Measurements from ENCODE around the gene PCDHGC4.
A peak's percentile ranks its signal among the peaks of the same experiment; 100 is the strongest.

The PCDHGC4 gene

GRCh38 chr5:141484641-141485311 is at the start of gene PCDHGC4:
TSS of gene PCDHGC4 (plus strand) at chr5:141485030. CDS start at chr5:141485174, 144 bp downstream.
- peak; percentile 79 for DNase-seq (ENCODE audit: low read depth, low spot score)

GRCh38 chr5:141437221-141437620 is 47.6 kb upstream of the PCDHGC4 start:
- no peak for DNase-seq (ENCODE audit: low read depth, low spot score)

- DNase-seq (ENCODE audit: low read depth, low spot score), result peak; percentile 45
These were observed 45.3 kb upstream of the PCDHGC4 start for GRCh38 chr5:141439411-141440141.

GRCh38 chr5:141440341-141440740 is 44.5 kb upstream of the PCDHGC4 start:
- no peak for DNase-seq (ENCODE audit: low read depth, low spot score)

- DNase-seq (ENCODE audit: low read depth, low spot score), result no peak
These were observed 43.2 kb upstream of the PCDHGC4 start for GRCh38 chr5:141441571-141442170.

GRCh38 chr5:141465351-141465750 is 19.5 kb upstream of the PCDHGC4 start:
- DNase-seq (ENCODE audit: low read depth, low spot score), result peak; percentile 64

GRCh38 chr5:141475625-141476131 is 9.2 kb upstream of the PCDHGC4 start, which contains the start of gene PCDHGC3:
TSS of gene PCDHGC3 (plus strand) at chr5:141475966. CDS start at chr5:141476117, 151 bp downstream.
- DNase-seq (ENCODE audit: low read depth, low spot score), result peak; percentile 97

- peak; percentile 86 for DNase-seq (ENCODE audit: low read depth, low spot score)
These were observed 8.5 kb upstream of the PCDHGC4 start for GRCh38 chr5:141476132-141476911.

GRCh38 chr5:141477044-141477575 is 7.7 kb upstream of the PCDHGC4 start:
- DNase-seq (ENCODE audit: low read depth, low spot score), result no peak

- DNase-seq (ENCODE audit: low read depth, low spot score), result no peak
These were observed 7.0 kb upstream of the PCDHGC4 start for GRCh38 chr5:141477815-141478214.

GRCh38 chr5:141478321-141478945 is 6.4 kb upstream of the PCDHGC4 start:
- DNase-seq (ENCODE audit: low read depth, low spot score), result no peak

GRCh38 chr5:141479776-141480175 is 5.1 kb upstream of the PCDHGC4 start:
- no peak for DNase-seq (ENCODE audit: low read depth, low spot score)

- no peak for DNase-seq (ENCODE audit: low read depth, low spot score)
These were observed 928 bp upstream of the PCDHGC4 start for GRCh38 chr5:141483902-141484301.

GRCh38 chr5:141484310-141484640 is 555 bp upstream of the PCDHGC4 start:
- no peak for DNase-seq (ENCODE audit: low read depth, low spot score)

GRCh38 chr5:141485321-141486055 is 658 bp downstream of the PCDHGC4 start:
- DNase-seq (ENCODE audit: low read depth, low spot score), result peak; percentile 39

- DNase-seq (ENCODE audit: low read depth, low spot score), result no peak
These were observed 1.3 kb downstream of the PCDHGC4 start for GRCh38 chr5:141486091-141486490.

GRCh38 chr5:141487131-141487530 is 2.3 kb downstream of the PCDHGC4 start:
- no peak for DNase-seq (ENCODE audit: low read depth, low spot score)

- peak; percentile 79 for DNase-seq (ENCODE audit: low read depth, low spot score)
These were observed 4.0 kb downstream of the PCDHGC4 start, which contains the start of gene PCDHGC5 for GRCh38 chr5:141488591-141489561. TSS of gene PCDHGC5 (plus strand) at chr5:141489081. CDS start at chr5:141489241, 160 bp downstream.

- DNase-seq (ENCODE audit: low read depth, low spot score), result no peak
These were observed 5.0 kb downstream of the PCDHGC4 start for GRCh38 chr5:141489841-141490240.

Data from astrocyte of the hippocampus (primary cell).